ENCODE measurements around the gene REPS1. TPM values are rescaled to one million over a fixed set of nuclear protein-coding genes. Genes with fewer than 3 reads are reported as not detected.

The REPS1 gene
- total RNA-seq, 1 donor = 34.9 TPM

DNA sequence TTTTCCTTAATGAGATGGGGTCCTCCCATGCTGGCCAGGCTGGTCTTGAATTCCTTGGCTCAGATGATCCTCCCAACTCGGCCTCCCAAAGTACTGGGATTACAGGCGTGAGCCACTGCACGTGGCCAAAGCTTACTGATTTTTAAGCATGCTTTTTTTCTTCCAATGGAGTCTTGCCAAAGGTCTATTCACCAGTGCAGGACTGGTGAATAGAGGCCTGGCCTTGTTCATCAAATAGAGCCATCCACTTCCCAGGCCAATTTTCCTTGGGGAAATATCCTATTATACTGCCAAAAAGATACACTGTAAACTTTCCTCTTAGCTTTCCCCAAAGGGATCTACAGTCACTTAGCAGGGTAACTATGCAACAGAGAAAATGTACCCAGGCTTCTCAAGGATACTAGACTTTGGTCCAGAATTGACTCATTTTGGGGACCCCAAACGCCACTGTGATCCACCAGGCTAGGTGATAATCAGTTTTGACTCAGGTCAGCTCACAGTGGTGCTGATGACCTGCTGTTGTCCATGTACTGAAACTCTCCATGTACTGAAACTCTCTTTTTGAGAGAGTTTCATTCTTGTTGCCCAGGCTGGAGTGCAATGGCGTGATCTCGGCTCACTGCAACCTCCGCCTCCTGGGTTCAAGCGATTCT lies 91.8 kb downstream of the REPS1 start:
- DNase-seq (ENCODE audit: low read depth) = peak; percentile 10
- TF ChIP-seq, protein P1, sequence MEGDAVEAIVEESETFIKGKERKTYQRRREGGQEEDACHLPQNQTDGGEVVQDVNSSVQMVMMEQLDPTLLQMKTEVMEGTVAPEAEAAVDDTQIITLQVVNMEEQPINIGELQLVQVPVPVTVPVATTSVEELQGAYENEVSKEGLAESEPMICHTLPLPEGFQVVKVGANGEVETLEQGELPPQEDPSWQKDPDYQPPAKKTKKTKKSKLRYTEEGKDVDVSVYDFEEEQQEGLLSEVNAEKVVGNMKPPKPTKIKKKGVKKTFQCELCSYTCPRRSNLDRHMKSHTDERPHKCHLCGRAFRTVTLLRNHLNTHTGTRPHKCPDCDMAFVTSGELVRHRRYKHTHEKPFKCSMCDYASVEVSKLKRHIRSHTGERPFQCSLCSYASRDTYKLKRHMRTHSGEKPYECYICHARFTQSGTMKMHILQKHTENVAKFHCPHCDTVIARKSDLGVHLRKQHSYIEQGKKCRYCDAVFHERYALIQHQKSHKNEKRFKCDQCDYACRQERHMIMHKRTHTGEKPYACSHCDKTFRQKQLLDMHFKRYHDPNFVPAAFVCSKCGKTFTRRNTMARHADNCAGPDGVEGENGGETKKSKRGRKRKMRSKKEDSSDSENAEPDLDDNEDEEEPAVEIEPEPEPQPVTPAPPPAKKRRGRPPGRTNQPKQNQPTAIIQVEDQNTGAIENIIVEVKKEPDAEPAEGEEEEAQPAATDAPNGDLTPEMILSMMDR (IDR thresholded peaks at IDR 0.05; ENCODE audit: insufficient read depth, low read length) = no peak
- H3K4me3 ChIP-seq (ENCODE audit: low read depth, low read length) = no peak overlapping the region

DNA sequence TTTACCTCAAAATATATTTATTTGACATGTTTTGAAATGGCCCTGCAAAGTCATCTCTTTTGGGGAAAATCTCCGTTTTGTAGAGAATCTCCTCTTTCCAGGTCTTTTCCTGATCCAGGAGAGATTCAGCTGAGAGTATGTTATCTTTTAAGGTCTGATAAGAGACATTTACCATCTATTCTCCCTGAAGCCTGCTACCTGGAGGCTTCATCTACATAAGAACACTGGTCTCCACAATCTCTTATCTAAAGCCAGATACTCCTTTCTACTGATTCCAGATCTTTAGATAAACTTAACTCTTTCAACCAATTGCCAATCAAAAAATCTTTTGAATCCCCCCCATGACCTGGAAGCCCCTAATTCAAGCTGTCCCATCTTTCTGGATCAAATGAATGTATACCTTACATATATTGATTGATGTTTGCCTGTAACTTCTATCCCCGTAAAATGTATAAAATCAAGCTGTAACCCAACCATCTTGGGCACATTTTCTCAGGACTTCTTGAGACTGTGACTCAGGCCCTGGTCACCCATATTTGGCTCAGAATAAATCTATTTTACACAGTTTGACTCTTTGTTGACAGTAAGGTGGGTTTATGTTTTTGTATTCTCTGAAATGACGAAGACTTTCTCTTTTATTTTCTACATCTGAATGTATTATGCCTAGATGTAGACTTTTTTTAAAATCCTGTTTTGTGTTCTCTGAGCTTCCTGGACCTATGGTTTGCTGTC lies 96.6 kb downstream of the REPS1 start:
- no peak for DNase-seq (ENCODE audit: low read depth)
- H3K4me3 ChIP-seq (ENCODE audit: low read depth, low read length) = no peak overlapping the region
- TF ChIP-seq, protein P1 (IDR thresholded peaks at IDR 0.05; ENCODE audit: insufficient read depth, low read length) = no peak

DNA sequence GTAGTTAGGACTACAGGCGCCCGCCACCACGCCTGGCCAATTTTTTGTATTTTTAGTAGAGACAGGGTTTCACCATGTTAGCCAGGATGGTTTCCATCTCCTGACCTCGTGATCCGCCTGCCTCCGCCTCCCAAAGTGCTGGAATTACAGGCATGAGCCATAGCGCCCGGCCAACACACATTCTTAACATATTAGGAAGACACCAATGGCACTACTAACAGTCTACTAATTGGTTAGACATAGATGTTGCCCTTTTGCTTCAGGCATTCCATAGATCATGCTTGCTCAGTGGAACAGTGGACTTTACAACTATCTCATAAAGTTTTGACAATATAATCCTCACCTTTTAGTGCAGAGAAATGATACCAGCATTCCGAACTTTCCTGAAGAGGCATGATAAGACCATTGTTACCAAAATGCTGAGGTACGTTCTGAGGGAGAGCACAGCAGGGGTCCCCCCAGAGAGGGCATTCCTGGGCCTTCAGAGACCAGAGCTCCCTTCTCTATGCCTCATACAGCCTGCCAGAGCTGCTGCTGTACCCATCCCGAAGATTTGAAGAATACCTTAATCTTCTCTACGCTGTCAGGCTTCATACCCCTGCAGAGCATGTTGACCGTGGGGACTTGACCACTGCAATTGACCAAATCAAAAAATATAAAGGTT lies 102.8 kb downstream of the REPS1 start:
- DNase-seq (ENCODE audit: low read depth) = no peak
- TF ChIP-seq, protein P1 (IDR thresholded peaks at IDR 0.05; ENCODE audit: insufficient read depth, low read length) = no peak
- no peak overlapping the region for H3K4me3 ChIP-seq (ENCODE audit: low read depth, low read length)

DNA sequence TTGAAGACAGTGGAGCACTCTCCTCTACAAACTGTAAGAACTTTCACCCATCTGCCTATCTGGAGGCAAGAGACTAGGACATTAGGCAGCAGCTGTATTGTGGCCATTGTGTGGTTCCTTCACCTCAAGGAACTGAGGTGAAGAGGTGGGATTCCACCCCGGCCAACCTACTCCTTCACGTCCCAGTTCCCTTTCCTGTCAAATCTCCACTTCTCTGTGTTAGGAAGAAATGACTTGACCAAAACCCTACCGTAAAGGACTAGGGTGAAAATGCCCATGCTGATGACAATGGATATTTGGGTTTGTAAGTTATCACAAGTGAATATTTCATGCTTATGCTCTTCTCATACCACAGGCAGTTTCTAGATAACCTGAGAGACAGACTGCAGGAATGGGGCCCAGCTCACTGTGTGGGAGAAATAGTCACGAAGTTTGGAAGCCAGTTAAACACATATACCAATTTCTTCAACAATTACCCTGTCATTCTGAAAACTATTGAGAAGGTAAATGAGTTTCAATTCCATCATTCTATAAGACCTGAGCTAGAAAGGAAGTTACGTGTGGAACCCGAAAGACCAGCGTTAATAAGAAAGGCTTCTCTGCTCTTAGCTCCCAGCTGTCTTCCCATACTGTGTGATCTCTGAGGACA lies 105.6 kb downstream of the REPS1 start:
- DNase-seq (ENCODE audit: low read depth) = no peak
- H3K4me3 ChIP-seq (ENCODE audit: low read depth, low read length) = no peak overlapping the region
- TF ChIP-seq, protein P1 (IDR thresholded peaks at IDR 0.05; ENCODE audit: insufficient read depth, low read length) = no peak

DNA sequence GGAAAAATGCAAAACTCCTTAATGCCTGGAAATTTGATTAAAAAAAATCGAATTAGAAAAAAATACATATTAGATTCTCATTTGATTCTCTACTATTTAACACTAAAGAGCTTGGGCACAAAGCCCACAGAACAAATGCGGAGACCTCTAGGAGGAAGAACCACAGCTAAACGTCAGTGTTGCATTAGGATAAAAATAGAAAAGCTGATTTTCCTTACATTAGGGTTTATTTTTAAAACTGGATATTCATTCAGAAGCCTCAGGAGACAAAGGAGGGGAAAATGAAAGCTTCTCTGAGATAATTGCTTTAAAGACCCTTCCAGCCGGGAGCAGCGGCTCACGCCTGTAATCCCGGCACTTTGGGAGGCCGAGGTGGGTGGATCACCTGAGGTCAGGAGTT lies 114.9 kb downstream of the REPS1 start:
- no peak for DNase-seq (ENCODE audit: low read depth)
- no peak overlapping the region for H3K4me3 ChIP-seq (ENCODE audit: low read depth, low read length)
- TF ChIP-seq, protein P1 (IDR thresholded peaks at IDR 0.05; ENCODE audit: insufficient read depth, low read length) = no peak

DNA sequence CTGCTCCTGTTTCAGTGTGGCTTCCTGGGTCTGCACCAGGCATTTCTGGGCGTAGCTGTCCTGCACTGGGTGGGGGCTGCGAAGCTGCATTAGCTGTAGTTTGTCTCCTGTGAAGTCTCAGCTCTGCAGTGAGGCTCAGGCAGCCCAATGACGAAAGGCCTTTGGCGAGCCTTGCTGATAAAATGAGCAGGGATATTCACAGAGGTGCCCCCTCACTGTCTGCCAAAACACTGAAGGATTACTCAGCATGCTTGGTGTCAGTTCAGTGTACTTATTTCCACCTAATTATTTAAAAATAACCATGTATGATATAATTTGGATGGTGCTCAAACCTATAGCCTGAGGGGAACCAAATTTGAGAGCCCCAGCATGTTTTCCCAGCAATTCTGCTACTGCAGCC lies 118.7 kb downstream of the REPS1 start:
- TF ChIP-seq, protein P1 (IDR thresholded peaks at IDR 0.05; ENCODE audit: insufficient read depth, low read length) = no peak

More for the DNA sequence above, 118.7 kb downstream of the REPS1 start:
- DNase-seq (ENCODE audit: low read depth) = peak; percentile 63
- H3K4me3 ChIP-seq (ENCODE audit: low read depth, low read length) = no peak overlapping the region

Data from fibroblast of the aortic adventitia (primary cell).